OCI-LY7 (cell line): ENCODE results near the gene TSPAN1. TPM values are rescaled to one million over a fixed set of nuclear protein-coding genes. Genes with fewer than 3 reads are reported as not detected.

Source experiments
- BruUV-seq: library from RNA; stranded (reverse); fragments of 400-500 nt; replicated peaks from 2 replicates; lab custom pipeline; 2021; lab: Mats Ljungman, UMichigan
- CTCF ChIA-PET: fragments of 300-600 bp; sonication (Branson Sonifier 250); formaldehyde crosslinking; loops from one replicate; lab custom pipeline; 2022; ENCODE audit warnings: antibody characterized with exemption; ENCODE audit not compliant: unreplicated experiment; lab: Charles Lee
- POLR2A ChIA-PET: fragments of 300-600 bp; sonication (Branson Sonifier 250); formaldehyde crosslinking; loops from one replicate; lab custom pipeline; 2022; ENCODE audit warnings: antibody characterized with exemption; lab: Charles Lee
- DNase-seq: peaks from one replicate; pipeline ENCODE4 v3.0.0-alpha.2; 2015; ENCODE audit warnings: low spot score
- H2AFZ ChIP-seq: fragments of 200-600 bp; sonication (generic), shearing (Covaris generic); 2 replicates; pipeline ENCODE4 v1.6.1; 2014; ENCODE audit warnings: mild to moderate bottlenecking, antibody characterized with exemption, low read length, moderate library complexity
- H3K27ac ChIP-seq: fragments of 200-600 bp; sonication (generic); 2 replicates; pipeline ENCODE4 v1.5.1; 2014; ENCODE audit warnings: mixed run types, low read depth, mild to moderate bottlenecking, moderate library complexity, low read length, inconsistent platforms; ENCODE audit not compliant: poor library complexity, severe bottlenecking
- H3K36me3 ChIP-seq: fragments of 200-600 bp; sonication (generic); 2 replicates; pipeline ENCODE4 v1.6.1; 2014; ENCODE audit warnings: mild to moderate bottlenecking, antibody characterized with exemption, low read length, moderate library complexity, mixed read lengths; ENCODE audit not compliant: insufficient read depth
- H3K4me1 ChIP-seq: fragments of 200-600 bp; sonication (generic); 2 replicates; pipeline ENCODE4 v1.5.1; 2014; ENCODE audit warnings: mild to moderate bottlenecking, low read length; ENCODE audit not compliant: insufficient read depth, poor library complexity, severe bottlenecking
- H3K4me2 ChIP-seq: fragments of 200-600 bp; sonication (generic); 2 replicates; pipeline ENCODE4 v1.6.1; 2014; ENCODE audit warnings: mild to moderate bottlenecking, low read length
- H3K4me3 ChIP-seq: fragments of 200-600 bp; sonication (generic); 2 replicates; pipeline ENCODE4 v1.5.1; 2014; ENCODE audit warnings: mild to moderate bottlenecking, low read depth, low read length; ENCODE audit not compliant: poor library complexity, severe bottlenecking
- H3K79me2 ChIP-seq: fragments of 200-600 bp; sonication (generic); 2 replicates; pipeline ENCODE4 v1.6.1; 2016; ENCODE audit warnings: low read depth, mild to moderate bottlenecking, low read length, moderate library complexity, mixed read lengths; ENCODE audit not compliant: insufficient read depth
- H3K9me2 ChIP-seq: fragments of 200-600 bp; sonication (generic); 2 replicates; pipeline ENCODE4 v1.6.1; 2016; ENCODE audit warnings: mild to moderate bottlenecking, low read length, mixed read lengths; ENCODE audit not compliant: insufficient read depth
- H3K9me3 ChIP-seq: fragments of 200-600 bp; sonication (generic); 2 replicates; pipeline ENCODE4 v1.6.1; 2014; ENCODE audit warnings: mild to moderate bottlenecking, mixed run types, low read length, mixed read lengths
- H4K20me1 ChIP-seq: fragments of 200-600 bp; sonication (generic); 2 replicates; pipeline ENCODE4 v1.6.1; 2014; ENCODE audit warnings: mild to moderate bottlenecking, antibody characterized with exemption, low read length, moderate library complexity, mixed read lengths; ENCODE audit not compliant: insufficient read depth
- CTCF ChIP-seq: fragments of 200-600 bp; sonication (generic); conservative IDR thresholded peaks from 2 replicates; pipeline ENCODE4 v1.5.1; 2014; ENCODE audit warnings: mild to moderate bottlenecking, antibody characterized with exemption, low read length, moderate library complexity, mixed read lengths
- EZH2phosphoT487 ChIP-seq: fragments of 200-600 bp; sonication (generic); IDR thresholded peaks from 2 replicates; pipeline ENCODE4 v1.6.1; 2018; ENCODE audit warnings: low read depth, borderline replicate concordance, mild to moderate bottlenecking, mixed run types, antibody characterized with exemption, low read length, moderate library complexity, mixed read lengths
- intact Hi-C: fragments of 100-400 bp; cut with micrococcal nuclease; formaldehyde crosslinking; loops from one replicate; pipeline ENCODE4 v1.10.0; 2022; ENCODE audit not compliant: unreplicated experiment
- total RNA-seq, 2 experiments: library from RNA; depleted of rRNA in 1 of 2; stranded (reverse); fragments of >200 nt in 1 of 2; shearing (Covaris generic) in 1 of 2; gene quantifications; 2 replicates each; pipeline ENCODE4 v1.2.3, GENCODE V29; 2014 to 2022

The TSPAN1 gene
- total RNA-seq, 2 experiments from 2014 or later, result not detected

GRCh38 chr1:46175243-46175642 is 356 bp downstream of the TSPAN1 start:
- peaks cover 62% of the 10 kb centered on the region for H3K4me1 ChIP-seq
- H4K20me1 ChIP-seq, result no peaks in the 10 kb centered on the region
- BruUV-seq, result no TSS peak
- no peak for DNase-seq
- no peak overlapping the region for H3K4me2 ChIP-seq
- no peaks in the 10 kb centered on the region for H3K9me3 ChIP-seq
- no peaks in the 10 kb centered on the region for H3K36me3 ChIP-seq
- H3K9me2 ChIP-seq, result no peaks in the 10 kb centered on the region
- peak overlapping the region; percentile 8; the same call in 1 of the 2 replicates for H2AFZ ChIP-seq
- intact Hi-C loops, result no loop called here
- H3K79me2 ChIP-seq, result no peaks in the 10 kb centered on the region
- POLR2A ChIA-PET, result interaction anchor here (1.0 kb wide), 1 partner anchor 136 kb away, joined by 4 read pairs; no protein-coding TSS in a partner anchor
- TF ChIP-seq CTCF (no peak), EZH2phosphoT487 (no peak)
- H3K4me3 ChIP-seq, result no peak overlapping the region
- CTCF ChIA-PET, result interaction anchor here (1.4 kb wide), 1 partner anchor 48 kb away, joined by 10 read pairs; no protein-coding TSS in a partner anchor
- no peak overlapping the region for H3K27ac ChIP-seq

- H4K20me1 ChIP-seq, result no peaks in the 10 kb centered on the region
- ChIA-PET CTCF (interaction anchor here (0.6 to 1.4 kb wide), 2 partner anchors 47 to 176 kb away, joined by 3 to 10 read pairs; no protein-coding TSS in a partner anchor), POLR2A (interaction anchor here (0.7 to 1.6 kb wide), 3 partner anchors 9 to 164 kb away, joined by 3 to 5 read pairs (median 3); no protein-coding TSS in a partner anchor)
- H3K4me3 ChIP-seq, result no peak within 1 kb of the TSS
- no peak within 1 kb of the TSS for H3K4me2 ChIP-seq
- intact Hi-C loops, result no loop called here
- H3K9me3 ChIP-seq, result no peaks in the 10 kb centered on the region
- BruUV-seq, result no TSS peak
- H3K79me2 ChIP-seq, result no peaks in the 10 kb centered on the region
- no peaks in the 10 kb centered on the region for H3K9me2 ChIP-seq
- peak within 1 kb of the TSS; percentile 26; the same call in 1 of the 2 replicates for H2AFZ ChIP-seq
- DNase-seq, result no peak
- no peak for TF ChIP-seq CTCF
- TF ChIP-seq EZH2phosphoT487, result no peak
- no peak within 1 kb of the TSS for H3K27ac ChIP-seq
- H3K4me1 ChIP-seq, result peaks cover 58% of the 10 kb centered on the region
- H3K36me3 ChIP-seq, result no peaks in the 10 kb centered on the region
Measured at GRCh38 chr1:46176211-46176865, 1.5 kb downstream of the TSPAN1 start, which contains the start of gene P3R3URF. Gene P3R3URF, minus strand, starts transcription at chr1:46176488. Its CDS starts 17 bp downstream, at chr1:46176471.
